Stimulated activated CD8-positive, alpha-beta memory T cell treated with anti-CD3 and anti-CD28 coated beads, Interleukin-7, amount 100 ng/mL, for 1 hour (primary cell): ENCODE measurements around the gene TMEM163.

Experiments
- DNase-seq, 2 donors: peaks; one replicate each; pipeline ENCODE4 v3.0.0-alpha.2; 2020; ENCODE audit warnings: low read depth in 2 of 2

Gene TMEM163

DNA sequence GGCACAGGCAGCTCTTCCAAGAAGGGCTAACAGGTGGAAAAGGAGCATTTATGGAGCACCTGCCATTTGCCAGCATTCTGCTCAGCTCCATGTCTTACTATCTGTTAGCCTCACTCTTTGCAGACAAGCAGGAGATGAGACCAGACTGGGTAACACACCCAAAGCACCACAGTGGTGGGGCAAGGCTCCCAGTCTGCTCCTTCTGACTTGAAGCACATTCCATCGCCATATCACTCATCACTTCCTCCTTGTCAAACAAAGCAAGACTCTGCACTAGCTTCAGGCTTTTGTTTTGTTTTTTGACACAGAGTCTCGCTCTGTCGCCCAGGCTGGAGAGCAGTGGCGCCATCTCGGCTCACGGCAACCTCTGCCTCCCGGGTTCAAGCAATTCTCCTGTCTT lies 282.1 kb downstream of the TMEM163 start:
- no peak for DNase-seq

DNA sequence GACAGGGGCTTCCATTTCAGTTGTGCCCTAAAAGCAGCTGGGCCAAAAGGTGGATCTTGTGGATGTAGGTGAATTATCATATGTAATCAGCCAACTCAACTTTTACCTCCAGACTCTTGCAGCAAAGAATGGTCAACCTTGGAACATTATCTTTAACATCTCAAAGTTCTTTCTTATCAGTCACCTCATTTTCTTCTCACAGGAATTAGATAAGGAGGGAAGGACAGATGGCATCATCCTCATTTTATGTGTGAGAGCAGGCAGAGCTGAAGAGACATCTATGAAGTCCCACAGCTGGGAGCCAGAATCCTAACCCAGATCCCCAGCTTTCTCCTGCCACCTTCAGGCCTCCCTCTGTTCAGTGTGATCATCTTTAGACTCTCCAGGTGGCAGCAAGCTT lies 282.9 kb downstream of the TMEM163 start:
- DNase-seq: no peak

DNA sequence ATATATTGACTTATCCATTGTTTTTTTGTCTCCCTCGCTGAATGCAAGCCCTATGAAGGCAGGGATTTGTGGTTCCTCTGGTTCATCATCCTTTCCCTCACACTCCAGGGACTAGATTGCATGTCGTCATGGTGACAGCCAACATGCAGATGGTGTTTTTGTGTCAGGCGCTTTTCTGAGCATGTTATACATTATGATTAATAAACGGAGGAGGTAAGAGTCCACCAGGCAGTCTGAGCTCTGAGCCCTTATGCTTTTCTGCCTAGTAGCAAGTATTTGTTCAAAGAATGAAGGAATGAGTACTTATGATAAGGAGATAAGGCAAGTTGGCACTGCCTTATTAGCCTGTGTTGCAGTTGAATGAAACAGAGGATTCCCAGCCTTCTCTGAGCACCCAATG lies 283.3 kb downstream of the TMEM163 start:
- no peak for DNase-seq

DNA sequence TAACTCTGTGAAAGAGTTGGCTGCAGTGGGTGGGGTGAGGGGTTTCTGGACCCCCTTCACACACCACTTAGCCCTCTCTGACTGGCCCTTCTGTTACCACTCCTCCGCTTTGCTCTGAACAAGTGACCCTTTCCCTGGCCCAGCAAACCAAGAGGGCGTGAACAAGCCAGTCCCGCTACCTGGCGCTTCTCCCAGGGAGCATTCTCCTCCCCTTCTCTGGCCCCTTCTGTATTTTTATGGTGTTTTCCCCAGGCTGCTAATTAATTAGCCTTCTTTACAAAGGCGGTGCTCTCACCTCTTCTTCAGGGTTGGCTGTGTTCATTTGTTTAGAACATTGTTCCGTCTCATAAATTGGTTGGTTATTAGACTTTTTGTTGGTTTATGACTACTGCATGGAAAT lies 284.8 kb downstream of the TMEM163 start:
- DNase-seq: no peak

DNA sequence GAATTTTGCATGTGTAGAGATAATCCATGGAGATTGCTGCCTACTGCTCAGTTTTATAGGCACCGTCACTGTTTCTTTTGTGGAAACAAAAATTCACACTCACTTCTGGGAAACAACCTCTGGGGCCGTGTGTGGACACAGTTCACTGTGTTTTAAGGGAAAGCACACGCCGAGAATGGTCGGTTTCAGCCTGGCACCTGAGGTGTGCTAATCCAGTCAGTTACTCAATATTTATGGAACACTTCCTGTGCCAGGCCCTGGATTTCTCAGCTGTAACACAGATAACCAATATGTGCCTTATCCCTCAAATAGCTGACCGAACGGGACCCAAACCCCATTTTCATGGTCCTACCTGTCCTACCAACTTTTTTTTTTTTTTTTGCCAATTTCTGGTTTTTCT lies 285.3 kb downstream of the TMEM163 start:
- DNase-seq: no peak

DNA sequence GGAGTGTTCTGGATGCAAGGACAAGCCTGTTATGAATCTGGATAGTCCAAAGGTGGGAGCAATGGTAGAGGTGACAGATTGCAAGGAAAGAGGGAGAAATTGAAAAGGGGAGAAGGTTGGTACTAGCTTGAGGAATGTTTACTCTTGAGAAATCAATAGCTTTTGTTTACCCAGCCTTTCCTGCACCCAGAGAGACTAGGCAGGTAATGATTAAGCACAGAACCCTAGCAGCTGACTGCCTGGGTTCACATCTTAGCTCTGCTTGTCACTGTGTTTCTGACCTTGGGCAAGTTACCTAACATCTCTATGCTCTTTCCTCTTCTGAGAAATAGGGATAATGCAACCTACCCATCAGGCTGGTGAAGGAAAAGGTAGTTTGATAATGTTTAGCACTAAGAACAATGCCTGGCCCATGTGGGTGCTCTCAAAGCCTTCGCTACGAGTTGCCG lies 286.3 kb downstream of the TMEM163 start:
- DNase-seq: no peak

DNA sequence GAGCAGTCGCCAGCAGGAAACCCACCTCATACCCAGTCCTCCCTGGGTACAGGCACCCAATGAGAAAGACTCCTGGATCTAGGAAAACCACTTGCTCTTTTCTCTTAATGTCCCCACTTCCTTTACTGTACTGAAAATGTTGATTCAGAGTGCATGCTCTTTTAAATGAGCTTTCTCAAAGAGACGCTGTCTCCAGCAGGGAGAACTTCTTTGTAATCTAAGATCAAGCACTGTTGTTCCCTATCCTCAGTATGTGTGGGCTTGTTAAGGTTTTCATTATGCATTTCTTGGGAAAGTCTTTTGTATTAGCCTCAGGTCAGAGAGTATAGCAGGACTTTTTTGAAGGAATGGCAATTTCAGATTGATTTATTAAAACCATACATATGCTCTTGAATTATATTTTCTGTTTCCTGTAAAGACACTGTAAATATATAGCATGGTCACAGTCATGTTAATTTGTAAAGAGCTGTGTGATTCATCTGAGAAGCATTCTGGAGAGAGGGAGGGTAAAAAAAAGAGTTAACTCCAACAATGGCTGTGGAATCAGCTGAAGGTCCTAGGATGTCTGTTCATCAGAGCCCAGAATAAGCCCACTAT lies 286.9 kb downstream of the TMEM163 start:
- DNase-seq: no peak

DNA sequence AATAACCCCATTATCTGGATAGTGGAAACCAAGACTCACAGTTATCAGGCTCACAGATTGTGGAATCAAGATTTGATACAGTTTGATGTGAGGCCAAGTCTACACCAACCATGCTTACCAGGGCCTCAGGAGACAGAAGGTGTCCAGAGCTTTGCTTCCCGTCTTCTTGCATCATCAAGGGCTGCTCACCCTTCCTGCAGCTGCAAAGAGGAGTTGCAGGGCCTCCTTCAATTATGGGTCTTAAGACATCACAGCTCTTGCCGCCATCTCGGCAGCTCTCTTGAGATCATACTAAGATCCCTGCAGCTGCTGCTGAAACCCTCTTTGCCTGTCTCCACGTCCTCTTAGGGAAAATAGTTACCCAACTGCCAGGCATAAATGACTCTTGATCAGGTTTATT lies 288.9 kb downstream of the TMEM163 start:
- DNase-seq: no peak

DNA sequence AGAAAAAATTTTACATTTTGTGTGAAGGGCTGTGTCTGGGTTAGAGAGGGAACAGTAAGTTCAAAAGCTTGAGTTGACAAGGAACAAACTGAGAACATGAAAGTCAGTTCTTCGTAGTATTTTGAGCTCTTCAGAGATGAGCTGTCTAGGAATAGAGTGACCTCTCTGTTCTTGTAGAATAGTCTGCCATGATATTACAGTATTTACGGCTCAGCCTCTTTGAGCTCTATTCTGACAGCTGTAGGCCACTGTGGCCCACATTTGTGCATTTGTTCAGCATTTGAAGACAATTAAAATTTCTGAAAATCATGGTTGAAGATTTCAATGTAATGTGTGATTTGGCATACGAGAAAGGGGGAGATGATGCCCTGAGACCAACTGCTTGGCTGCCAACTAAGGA lies 292.1 kb downstream of the TMEM163 start:
- DNase-seq: no peak

DNA sequence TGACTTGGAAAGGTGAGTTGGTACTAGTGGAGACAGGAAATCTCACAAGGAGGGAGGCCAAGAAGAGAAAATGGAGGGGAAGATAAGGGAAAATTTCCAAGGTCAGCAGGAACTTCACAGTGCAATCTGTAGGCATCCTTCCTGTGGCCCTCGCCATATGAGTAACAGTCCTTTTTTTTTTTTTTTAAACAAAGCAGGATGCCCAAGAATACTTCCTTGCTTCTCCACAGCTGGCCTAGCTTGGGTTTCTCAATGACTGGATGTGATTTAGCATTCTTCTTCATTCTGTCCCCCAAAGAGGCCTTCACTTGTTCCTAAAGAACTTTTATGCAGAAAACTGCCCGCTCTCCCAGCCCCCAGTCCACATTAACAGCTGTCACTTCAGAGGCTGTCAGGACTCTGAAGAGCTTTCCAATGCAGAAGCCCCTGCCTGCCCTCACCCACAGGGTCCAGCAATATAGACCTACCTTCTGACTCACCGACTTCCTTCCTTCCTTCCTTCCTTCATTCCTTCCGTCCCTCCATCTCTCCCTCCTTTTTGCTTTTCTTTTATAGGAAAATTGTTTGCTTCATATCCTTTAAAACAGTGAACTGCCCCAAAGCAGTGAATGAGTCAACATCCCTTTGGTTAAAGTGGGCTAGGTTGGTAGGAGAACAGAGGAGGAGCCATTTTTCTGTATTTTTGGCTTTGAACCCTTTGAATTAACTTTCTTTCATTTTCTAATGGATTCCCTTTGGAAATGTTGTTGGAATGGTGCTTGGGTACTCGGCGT lies 292.9 kb downstream of the TMEM163 start:
- DNase-seq: no peak

DNA sequence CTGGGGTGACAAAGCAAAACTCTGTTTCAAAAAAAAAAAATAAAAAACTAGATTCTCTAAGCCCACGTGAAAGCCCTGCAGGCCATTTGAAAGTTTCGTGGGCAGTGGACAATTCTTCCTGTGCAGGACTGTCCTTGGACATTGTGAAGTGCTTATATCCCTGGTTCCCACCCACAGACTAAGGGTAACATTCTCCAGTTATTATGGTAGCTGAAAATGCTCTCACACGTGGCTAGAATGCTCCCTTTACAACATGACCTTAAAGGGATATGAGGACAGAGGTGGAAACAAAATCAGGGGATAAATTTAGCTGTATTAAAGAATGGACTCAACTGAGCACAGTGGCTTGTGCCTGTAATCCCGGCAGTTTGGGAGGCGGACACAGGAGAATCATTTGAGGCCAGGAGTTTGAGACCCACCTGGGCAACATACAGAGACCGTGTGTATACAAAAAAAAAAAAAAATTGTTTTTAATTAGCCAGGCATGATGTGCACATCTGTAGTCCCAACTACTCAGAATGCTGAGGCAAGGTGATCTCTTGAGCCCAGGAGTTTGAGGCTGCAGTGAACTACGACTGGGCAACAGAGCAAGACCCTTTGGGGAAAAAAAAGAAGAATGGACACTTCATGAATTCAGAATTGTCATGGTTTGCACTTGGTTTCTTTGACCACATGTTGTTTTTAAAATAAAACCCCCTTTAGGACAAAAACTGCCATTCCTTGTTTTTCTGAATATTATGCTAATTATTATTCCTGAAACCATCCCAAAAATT lies 297.1 kb downstream of the TMEM163 start:
- DNase-seq: no peak

DNA sequence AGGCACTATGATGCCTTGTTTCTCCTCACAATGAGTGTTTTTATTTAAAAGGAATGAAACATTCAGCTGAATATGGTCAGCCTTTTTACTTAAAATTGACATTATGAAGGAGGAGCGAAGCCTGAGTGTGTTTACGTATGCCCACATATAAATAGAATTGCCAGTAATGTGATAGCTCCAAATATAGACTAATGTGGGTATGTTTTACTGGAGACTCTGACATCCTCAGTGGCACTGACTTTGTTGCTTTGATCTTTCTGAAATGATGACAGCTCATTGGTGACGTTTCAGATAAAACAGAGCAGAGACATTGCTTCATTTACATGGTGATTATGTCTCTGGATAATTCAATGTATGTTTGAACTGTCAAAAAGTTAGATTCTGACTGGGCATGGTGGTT lies 297.9 kb downstream of the TMEM163 start:
- no peak for DNase-seq

DNA sequence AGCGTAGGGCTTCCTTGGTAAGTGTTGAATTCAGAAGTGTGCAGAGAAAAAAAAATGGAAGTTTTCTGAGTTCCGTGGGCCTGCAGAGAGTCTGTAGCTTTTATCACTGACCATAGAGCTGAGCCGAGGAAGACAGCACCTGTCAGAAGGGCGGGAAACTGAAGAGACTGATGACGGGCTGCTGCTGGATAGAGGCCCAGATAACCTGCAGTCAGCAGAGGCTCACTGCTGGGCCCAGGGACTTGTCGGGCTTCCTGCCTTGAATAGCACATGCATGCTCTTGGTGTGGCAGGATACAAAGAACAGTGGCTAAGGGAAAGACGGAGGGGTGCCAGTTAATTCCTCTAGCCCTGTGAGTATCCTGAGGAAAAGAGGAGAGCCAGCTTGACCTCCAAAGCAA lies 298.5 kb downstream of the TMEM163 start:
- DNase-seq: no peak

DNA sequence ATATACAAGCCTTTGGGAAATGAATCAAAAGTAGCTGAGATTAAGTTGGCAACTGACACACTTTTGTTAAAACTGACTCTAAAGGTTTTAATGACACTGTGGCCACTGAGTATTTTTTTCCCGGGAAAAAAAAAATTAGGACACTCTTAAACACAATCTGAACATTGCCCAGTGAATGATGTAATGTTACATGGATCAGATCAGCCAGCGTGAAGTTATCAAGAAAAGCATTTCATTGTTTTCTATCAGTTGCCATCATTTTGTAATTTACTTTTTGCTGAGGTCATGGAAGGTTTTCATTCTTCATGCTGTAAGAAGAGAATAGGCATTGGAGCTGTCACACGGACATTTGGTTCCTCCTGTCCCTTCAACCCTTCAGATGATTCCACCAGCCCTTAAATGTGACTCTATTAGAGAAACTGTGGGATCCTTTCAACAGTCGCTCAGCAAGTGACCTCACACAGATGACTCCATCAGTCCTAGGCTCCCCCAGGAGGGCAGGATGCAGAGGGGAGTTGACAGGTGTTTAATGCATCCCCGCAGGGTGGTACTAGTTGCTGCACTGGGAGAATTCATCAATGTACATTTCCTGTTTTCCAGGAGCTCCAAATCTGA lies 300.7 kb downstream of the TMEM163 start:
- no peak for DNase-seq

DNA sequence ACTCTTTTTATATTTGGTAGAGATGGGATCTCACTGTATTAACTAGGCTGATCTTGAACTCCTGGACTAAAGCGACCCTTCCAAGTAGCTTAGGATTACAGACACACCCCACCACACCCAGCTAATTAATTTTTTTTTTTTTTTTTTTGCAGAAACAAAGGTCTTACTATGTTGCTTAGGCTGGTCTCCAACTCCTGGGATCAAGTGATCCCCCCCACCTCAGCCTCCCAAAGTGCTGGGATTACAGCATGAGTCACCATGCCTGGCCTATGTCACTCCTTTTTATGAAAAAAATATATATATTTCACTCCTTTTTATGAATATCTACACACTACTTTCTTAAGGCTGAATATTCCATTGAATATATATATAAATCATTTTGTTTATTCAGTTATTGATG lies 302.2 kb downstream of the TMEM163 start:
- DNase-seq: no peak

DNA sequence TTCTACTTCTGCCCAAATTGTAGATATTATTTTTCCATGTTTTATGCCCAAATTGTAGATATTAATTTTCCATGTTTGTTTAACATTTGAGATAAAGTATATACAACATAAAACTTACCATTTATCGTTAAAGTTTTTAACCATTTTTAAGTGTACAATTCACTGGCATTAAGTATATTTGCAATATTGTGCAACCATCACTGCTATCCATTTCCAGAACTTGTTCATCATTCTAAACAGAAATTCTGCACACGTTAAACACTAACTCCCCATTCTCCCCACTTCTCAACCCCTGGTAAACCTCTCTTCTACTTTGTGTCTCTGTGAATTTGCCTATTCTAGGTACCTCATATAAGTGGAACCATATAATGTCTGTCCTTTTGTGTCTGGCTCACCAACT lies 302.8 kb downstream of the TMEM163 start:
- no peak for DNase-seq

DNA sequence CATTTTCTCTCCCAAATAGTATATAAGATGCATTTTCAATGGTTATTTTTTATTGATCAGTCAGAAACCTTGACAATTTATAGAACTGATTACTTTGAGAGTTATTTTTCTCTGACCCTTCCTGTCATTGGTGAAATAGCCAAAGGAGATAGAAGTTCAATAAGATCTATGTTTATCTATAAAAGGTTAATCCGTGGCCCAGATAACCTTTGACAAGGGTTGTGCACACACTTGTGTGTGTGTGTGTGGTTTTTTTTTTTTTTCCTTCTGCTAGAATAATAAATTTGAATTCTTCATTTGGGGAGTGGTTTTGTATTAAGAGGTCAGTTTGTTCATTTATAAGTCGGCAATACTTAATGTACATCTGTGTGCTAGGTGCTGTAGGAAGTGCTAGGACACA lies 304.9 kb downstream of the TMEM163 start:
- DNase-seq: no peak

DNA sequence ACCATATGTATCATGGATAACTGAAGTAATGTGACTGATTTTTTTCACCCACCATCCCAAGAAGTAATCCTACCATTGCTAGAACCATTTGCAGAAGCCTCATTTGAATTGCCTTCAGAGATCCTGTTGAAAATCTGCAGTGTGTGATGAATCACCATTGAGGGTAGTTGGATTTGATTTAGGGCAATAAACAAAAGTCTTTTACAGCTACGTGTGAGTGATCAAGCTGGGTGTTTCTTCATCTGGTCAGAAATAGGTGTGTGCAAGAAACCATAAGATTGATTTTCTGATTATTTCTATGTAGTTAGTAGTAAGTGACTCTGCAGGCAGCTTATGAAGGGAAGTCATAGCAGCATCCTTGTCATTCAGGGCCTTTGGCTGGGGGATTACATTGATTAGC lies 305.4 kb downstream of the TMEM163 start:
- no peak for DNase-seq

DNA sequence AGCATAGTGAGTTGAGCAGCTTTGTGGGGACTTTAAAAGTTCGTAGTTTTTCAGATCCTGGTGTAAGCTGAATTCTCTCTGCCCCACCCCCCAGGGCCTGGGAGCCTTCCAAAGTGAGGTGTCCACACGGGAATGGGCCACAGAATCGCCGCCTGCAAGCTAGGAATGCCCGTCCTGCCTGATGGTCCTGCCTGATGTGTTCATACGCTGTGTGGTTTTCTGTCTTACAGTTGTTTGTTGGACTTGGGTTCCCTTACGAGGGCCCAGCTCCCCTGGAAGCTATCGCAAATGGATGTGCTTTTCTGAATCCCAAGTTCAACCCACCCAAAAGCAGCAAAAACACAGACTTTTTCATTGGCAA lies 306.2 kb downstream of the TMEM163 start:
- DNase-seq: no peak

DNA sequence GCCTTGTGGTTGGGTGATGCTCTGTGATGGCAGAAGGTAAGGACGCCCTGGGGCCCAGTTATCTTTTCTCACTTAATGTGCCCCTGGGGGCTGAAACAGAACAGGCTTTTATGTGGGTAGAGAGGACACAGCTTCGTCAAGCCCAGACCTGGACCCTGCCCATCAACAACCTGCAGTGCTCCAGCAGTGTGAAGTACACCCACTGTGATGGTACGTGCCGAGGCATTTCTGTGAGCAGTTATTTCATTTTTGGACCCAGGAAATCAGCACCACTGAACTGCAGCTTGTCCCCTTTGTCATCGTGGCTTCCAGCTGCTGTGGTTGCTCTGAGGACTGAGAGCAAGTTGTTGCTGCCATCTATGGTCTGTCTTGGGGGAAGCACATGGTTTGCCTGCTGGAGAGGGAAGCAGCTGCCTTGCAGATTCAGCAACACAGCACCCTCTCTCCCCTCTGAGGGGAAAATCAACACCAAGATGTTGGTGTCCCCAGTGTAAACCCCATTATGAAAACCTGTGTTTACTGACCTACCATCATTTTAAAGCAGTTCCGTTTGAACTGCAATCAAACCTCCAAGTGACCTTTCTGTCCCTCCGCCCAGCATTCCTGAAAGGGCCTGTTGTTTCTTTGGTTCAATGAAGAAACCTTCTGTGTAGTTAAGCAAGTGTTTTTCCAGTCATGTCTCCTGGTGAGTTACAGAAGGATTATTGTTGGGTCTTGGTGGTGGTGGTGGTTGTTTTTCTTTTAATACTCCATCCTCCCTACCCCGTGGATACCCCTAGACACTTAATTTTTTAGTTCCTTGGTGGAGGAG lies 306.8 kb downstream of the TMEM163 start:
- DNase-seq: peak; percentile 28 to 31

DNA sequence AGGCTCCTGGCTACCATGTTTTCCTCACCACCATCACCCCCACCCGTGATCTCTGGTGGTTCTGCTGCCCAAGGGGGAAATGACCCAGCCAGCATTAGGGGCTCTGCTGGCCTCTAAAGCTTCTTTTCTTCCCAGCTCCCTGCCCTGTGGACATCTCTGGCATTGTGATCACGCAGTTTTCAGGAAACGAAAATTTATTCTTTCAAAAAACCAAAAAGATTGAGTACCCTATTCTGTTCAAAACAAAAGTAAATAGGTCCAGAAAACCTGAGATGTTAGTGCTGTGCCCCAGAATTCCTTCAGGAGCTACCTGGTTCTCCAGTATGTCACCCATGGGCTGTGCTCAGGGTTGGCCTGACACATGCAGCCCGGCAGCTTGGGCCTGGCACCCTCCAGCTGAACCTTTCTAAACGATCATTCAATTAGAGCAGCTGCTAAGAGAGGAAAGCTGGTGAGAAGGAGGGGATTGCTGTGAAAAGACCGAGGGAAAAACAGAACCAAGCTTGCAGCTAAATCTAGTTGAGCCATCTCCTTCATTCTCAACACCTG lies 307.4 kb downstream of the TMEM163 start:
- no peak for DNase-seq
